ENCODE measurements around the gene PARD3B. TPM values are rescaled to one million over a fixed set of nuclear protein-coding genes. Genes with fewer than 3 reads are reported as not detected.

Gene PARD3B
- total and polyA plus RNA-seq, 2 of the 8 experiments (the other 6 are each of a cell fraction or from before 2014, with no cell fraction given): 1.2 to 5.7 TPM

- no peaks in the 10 kb centered on the region for H3K23me2 ChIP-seq (ENCODE audit: low read depth, low read length)
- H2BK15ac ChIP-seq (ENCODE audit: low read length): no peak overlapping the region
- no peaks in the 10 kb centered on the region for H4K20me1 ChIP-seq (replicated peaks in 1 of 2; ENCODE audit: control insufficient read depth in 1 of 2, insufficient read depth in 2 of 2, low read length in 2 of 2)
- H3K56ac ChIP-seq (replicated peaks; ENCODE audit: insufficient read length, low read depth, low read length): no peak overlapping the region
- H3K9ac ChIP-seq (replicated peaks in 1 of 4; ENCODE audit: extremely low read depth in 1 of 4, low read depth in 3 of 4, low read length in 3 of 4): no peak overlapping the region
- H3K23ac ChIP-seq (ENCODE audit: insufficient read length): no peak overlapping the region
- no peak overlapping the region for H2AFZ ChIP-seq (ENCODE audit: low read length)
- H2BK120ac ChIP-seq (replicated peaks; ENCODE audit: low read depth, low read length): no peak overlapping the region
- DNase-seq (ENCODE audit: low read depth in 1 of 2, low spot score in 2 of 2) (no peak), FAIRE-seq (no peak)
- H4K91ac ChIP-seq (replicated peaks; ENCODE audit: insufficient read length, low read length): no peak overlapping the region
- no peak overlapping the region; the same call in 1 of the 2 replicates for H2AK5ac ChIP-seq (ENCODE audit: low read depth, low read length)
- H4K5ac ChIP-seq (ENCODE audit: insufficient read length, low read depth, low read length): no peak overlapping the region
- H2BK12ac ChIP-seq (ENCODE audit: low read depth, low read length): no peak overlapping the region
- H3K79me2 ChIP-seq (ENCODE audit: control insufficient read depth in 1 of 2, insufficient read depth in 2 of 2, low read length in 2 of 2): no peaks in the 10 kb centered on the region
- CTCF ChIA-PET (ENCODE audit: partially characterized antibody): no interaction called here
- no peak overlapping the region for H3K4me2 ChIP-seq (ENCODE audit: insufficient read depth in 1 of 2, low read depth in 2 of 2, low read length in 2 of 2)
- no peak overlapping the region for H3K27ac ChIP-seq (ENCODE audit: low read depth, low read length)
- H3K14ac ChIP-seq (ENCODE audit: insufficient read length): no peak overlapping the region
- no peak overlapping the region for H3K18ac ChIP-seq (ENCODE audit: extremely low read depth, low read length)
- no peak overlapping the region for H3K4ac ChIP-seq (replicated peaks; ENCODE audit: insufficient read length, low read depth, low read length)
- no peak overlapping the region; the same call in 1 of the 2 replicates for H4K8ac ChIP-seq (ENCODE audit: extremely low read depth, insufficient read depth, low read length)
- POLR2A ChIA-PET (ENCODE audit: partially characterized antibody): no interaction called here
- TF ChIP-seq CTBP2 (IDR thresholded peaks at IDR 0.05; ENCODE audit: borderline replicate concordance, insufficient read depth, insufficient read length, low read length) (no peak), ATF2 (IDR thresholded peaks at IDR 0.05; ENCODE audit: low read length) (no peak), USF2 (IDR thresholded peaks at IDR 0.05; ENCODE audit: low read length) (no peak), ATF3 (IDR thresholded peaks at IDR 0.05; ENCODE audit: insufficient read depth, low read depth, low read length) (no peak), YY1 (IDR thresholded peaks at IDR 0.05; ENCODE audit: low read depth, low read length) (no peak), SIRT6 (IDR thresholded peaks at IDR 0.05; ENCODE audit: low read length) (no peak), HDAC6 (IDR thresholded peaks at IDR 0.05; ENCODE audit: low read depth, low read length) (no peak)
- H2BK20ac ChIP-seq (ENCODE audit: low read length): no peak overlapping the region
- H3K36me3 ChIP-seq (ENCODE audit: control insufficient read depth in 2 of 4, insufficient read depth in 4 of 4, low read length in 3 of 4): no peaks in the 10 kb centered on the region
- H3K4me1 ChIP-seq (replicated peaks in 1 of 4; ENCODE audit: control insufficient read depth in 3 of 4, insufficient read depth in 4 of 4, low read length in 3 of 4): no peaks in the 10 kb centered on the region
- 93% methylated on average over 5 of the region's 5 CpGs; no CpG with 5 or more reads in 1 of the 2 experiments for WGBS, 2 experiments (ENCODE audit: extremely low coverage in 1 of 2, insufficient coverage in 1 of 2, insufficient read length in 1 of 2, insufficient replicate concordance in 2 of 2, low coverage in 1 of 2, low lambda C conversion rate in 2 of 2, missing lambda C conversion rate in 1 of 2)
- H3K27me3 ChIP-seq (replicated peaks in 1 of 4; ENCODE audit: control insufficient read depth in 3 of 4, extremely low read depth in 1 of 4, insufficient read depth in 3 of 4, low read length in 3 of 4): no peaks in the 10 kb centered on the region
- no peaks in the 10 kb centered on the region for H3K79me1 ChIP-seq (ENCODE audit: low read depth, low read length)
- H2BK5ac ChIP-seq (ENCODE audit: low read depth, low read length): no peak overlapping the region
- H3K4me3 ChIP-seq (ENCODE audit: extremely low read depth in 1 of 4, insufficient read depth in 2 of 4, low read depth in 3 of 4, low read length in 4 of 4): no peak overlapping the region
- H3K9me3 ChIP-seq (ENCODE audit: insufficient read depth in 2 of 2, low read depth in 1 of 2, low read length in 1 of 2): no peaks in the 10 kb centered on the region
Measured at GRCh38 chr2:205568620-205569019, 1023.3 kb downstream of the PARD3B start.

Data from H1 (cell line).